NCI-H524 treated with DMSO at 0.1 percent for 48 hours (cell line): ENCODE data around the gene WDTC1.
"Not testable (repeated sequence)": the region's sequence is repeated elsewhere in the genome, so short reads cannot be mapped to it uniquely, and the experiment has no call there.

Experiments
- DNase-seq: peaks from one replicate; lab custom pipeline; 2025; lab: John Stamatoyannopoulos, UW

The WDTC1 gene, protein sequence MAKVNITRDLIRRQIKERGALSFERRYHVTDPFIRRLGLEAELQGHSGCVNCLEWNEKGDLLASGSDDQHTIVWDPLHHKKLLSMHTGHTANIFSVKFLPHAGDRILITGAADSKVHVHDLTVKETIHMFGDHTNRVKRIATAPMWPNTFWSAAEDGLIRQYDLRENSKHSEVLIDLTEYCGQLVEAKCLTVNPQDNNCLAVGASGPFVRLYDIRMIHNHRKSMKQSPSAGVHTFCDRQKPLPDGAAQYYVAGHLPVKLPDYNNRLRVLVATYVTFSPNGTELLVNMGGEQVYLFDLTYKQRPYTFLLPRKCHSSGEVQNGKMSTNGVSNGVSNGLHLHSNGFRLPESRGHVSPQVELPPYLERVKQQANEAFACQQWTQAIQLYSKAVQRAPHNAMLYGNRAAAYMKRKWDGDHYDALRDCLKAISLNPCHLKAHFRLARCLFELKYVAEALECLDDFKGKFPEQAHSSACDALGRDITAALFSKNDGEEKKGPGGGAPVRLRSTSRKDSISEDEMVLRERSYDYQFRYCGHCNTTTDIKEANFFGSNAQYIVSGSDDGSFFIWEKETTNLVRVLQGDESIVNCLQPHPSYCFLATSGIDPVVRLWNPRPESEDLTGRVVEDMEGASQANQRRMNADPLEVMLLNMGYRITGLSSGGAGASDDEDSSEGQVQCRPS

DNA sequence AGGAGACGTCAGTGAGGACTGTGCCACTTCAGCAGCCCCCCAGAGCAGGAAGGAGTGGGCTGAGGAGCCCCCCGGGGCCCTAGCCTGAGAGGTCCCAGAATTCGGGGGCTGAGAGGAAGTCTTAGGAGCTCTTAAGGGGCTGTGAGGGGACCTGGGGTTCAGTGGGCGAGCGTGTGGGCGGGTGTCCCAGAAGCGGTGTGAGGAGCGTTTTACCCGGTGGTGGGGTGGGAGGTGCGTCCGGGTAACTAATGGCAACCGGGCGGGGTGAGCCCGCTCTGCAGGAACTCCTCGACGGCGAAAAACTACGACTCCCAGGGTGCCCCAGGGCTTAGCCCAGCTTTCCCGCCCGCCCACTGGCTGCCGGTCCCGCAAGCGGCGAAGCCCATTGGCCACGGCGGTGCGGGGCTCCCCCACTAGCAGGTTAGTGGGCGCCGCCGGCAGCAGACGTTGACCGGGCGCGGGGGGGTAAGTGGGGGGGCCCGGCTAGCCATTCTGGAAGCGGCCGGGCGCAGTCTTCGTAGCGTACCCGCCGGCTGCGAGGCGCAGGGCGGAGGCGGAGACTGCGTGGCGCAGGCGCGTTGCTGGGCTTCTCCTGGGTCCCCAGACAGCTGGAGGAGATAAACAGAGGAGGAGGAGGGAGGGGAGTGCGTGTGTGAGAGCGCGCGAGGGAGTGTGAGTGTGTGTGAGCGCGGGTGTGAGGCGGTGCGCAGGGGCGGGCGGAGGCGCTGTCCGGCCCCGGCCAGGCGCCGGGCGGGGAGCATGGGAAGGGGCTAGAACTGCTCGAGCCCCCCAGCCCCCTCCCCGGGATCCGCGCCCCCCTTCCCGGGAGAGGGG lies at the start of gene WDTC1:
Gene WDTC1, plus strand, starts transcription at position 584 of the 834 bp plus-strand sequence. CDS start 26,423 bp downstream, outside the sequence.
- DNase-seq: peak; percentile 86

DNA sequence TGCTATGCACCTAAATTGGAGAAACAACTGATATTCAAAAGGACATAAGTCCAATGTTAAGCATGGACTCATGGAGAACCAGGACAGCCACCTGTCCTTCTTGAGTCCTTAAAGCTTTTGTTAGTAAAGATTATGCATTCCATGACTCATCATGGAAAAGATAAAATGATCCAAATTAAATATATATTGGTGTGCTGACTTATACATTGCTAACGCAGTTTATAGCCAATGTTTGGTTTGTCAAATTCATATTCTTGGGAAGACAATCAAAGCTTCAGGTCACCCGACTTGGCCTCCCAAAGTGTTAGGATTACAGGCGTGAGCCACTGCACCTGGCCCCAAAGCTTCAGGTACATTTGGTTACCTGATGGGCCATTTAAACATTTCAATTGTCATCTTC lies 49.8 kb upstream of the WDTC1 start:
- DNase-seq: not testable (repeated sequence)

DNA sequence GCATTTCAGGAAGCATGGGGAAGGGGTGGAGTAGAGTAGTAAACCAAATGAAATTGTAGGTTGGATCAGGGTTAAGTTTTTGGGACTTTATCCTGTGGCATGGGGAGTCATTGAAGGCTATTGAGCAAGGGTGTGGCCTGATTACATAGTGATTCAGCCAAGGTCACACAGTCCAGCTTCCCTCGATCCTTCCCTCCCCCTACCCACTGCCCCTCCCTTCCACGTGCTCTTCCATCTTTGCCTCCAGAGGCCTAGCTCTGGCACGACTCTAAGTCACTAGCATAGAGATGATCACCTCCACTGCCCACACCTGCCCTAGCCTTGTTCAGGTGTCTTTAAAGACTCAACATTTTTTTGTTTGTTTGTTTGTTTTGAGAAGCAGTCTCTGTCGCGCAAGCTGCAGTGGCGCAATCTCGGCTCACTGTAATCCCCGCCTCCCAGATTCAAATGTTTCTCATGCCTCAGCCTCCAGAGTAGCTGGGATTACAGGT lies 42.3 kb upstream of the WDTC1 start:
- no peak for DNase-seq

DNA sequence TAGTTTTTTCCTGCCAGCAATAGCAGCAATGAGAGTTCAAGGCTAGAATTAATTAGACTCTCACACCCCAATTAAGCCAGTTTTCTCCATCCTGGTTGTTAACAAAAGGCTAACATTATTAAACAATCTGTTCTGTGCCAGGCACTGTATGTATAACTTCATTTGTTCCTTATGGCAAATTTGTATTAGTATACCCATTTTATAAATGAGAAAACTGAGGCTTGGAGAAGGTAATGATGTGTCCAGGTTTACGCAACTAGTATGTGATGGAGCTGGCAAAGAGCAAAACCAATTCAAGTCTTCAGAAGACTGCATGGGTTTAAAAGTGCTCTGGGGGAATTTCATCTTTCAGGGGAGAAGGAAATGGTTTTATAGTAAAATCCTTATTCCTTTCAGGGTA lies 41.2 kb upstream of the WDTC1 start:
- DNase-seq: no peak

DNA sequence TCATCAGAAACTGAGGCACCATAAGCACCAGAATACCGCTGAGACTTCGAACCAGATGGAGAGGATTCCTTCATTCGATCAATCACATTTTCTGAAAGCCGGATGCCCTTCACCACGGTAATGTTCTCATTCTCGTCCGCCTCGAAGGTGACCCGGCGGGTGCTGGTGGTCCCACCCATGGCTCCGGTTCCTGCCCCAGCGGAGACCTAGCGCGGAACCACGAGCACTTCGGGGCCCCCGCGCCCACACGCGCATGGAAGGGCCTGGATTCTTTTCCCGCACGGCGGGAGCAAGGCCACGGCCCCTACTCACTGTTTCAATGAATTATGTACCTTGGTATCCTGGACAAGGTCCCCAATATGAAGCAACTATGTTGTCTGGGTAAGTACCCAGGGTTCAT lies 33.1 kb upstream of the WDTC1 start:
- no peak for DNase-seq

DNA sequence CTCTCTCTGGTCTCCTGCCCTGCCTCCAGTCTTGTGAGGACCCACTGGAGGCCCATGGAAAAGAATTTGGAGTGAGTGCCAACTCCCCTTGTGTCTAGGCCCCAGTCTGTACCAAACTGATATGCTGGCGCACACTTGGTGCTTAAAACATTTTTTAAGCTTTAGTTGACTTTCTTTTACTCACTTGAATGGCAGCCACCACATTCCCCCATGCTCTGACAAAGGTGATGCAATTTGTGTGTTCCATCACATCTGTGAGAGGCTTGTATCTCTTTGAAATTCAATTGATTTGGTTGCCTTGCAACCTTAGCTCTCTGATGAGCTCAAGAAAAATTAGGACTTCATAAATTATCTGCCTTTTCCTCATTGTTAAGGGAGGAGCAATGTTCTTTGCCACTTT lies 30.5 kb upstream of the WDTC1 start:
- no peak for DNase-seq

DNA sequence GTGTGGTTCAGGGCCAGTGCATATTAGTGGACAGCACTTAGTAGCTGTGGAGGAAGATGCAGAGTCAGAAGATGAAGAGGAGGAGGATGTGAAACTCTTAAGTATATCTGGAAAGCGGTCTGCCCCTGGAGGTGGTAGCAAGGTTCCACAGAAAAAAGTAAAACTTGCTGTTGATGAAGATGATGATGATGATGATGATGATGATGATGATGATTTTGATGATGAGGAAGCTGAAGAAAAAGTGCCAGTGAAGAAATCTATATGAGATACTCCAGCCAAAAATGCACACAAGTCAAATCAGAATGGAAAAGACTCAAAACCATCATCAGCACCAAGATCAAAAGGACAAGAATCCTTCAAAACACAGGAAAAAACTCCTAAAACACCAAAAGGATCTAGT lies 27.2 kb upstream of the WDTC1 start:
- DNase-seq: not testable (repeated sequence)

DNA sequence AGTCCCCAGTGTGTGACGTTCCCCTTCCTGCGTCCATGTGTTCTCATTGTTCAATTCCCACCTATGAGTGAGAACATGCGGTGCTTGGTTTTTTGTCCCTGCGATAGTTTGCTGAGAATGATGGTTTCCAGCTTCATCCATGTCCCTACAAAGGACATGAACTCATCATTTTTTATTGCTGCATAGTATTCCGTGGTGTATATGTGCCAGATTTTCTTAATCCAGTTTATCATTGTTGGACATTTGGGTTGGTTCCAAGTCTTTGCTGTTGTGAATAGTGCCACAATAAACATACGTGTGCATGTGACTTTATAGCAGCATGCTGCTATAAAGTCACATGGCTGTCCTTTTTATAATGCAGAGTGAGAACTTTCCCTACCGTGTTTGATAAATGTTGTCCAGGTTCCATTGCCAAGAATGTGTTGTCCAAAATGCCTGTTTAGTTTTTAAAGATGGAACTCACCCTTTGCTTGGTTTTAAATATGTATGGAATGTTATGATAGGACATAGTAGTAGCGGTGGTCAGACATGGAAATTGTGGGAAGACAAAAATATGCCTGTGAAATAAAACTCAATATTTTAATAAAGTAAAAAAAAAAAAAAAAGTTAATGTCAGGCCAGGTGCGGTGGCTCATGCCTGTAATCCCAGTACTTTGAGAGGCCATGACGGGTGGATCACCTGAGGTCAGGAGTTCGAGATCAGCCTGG lies 26.1 kb upstream of the WDTC1 start:
- DNase-seq: not testable (repeated sequence)

DNA sequence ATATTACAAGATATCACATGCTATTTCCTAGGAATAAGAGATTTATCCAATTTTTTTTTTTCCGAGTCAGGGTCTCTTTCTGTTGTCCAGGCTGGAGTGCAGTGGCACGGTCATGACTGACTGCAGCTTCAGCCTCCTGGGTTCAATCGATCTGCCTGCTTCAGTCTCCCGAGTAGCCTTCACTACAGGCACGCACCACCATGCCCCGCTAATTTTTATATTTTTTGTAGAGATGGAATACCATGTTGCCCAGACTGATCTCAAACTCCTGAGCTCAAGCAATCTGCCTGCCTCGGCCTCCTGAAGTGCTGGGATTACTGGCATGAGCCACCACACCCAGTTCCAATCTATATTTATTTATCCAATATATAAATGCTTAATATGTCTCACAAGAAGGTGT lies 18.0 kb upstream of the WDTC1 start:
- no peak for DNase-seq

DNA sequence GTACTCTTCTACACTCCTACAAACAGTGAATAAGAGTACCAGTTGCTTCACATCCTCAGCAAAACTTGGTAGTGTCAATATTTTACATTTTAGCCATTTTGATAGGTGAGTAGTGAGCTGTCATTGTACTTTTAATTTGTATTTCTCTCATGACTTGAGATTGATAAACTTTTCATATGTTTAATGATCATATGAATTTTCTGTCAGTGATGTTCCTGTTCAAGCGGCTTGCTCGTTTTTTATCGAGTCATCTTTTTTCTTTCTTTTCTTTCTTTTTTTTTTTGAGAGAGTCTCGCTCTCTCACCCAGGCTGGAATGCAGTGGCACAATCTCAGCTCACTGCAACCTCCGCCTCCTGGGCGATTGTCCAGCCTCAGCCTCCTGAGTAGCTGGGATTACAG lies 17.0 kb upstream of the WDTC1 start:
- DNase-seq: no peak

DNA sequence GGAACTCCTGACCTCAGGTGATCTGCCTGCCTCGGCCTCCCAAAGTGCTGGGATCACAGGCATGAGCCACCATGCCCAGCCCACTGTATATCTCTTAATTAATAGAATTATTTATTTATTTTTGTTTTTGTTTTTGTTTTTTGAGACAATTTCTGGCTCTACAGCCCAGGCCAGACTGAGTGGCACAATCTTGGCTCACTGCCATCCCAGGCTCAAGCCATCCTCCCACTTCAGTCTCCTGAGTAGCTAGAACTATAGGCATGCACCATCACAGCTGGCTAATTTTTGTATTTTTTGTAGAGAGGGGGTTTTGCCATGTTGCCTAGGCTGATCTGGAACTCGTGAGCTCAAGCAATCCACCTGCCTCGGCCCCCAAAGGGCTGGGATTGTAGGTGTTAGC lies 15.7 kb upstream of the WDTC1 start:
- no peak for DNase-seq

DNA sequence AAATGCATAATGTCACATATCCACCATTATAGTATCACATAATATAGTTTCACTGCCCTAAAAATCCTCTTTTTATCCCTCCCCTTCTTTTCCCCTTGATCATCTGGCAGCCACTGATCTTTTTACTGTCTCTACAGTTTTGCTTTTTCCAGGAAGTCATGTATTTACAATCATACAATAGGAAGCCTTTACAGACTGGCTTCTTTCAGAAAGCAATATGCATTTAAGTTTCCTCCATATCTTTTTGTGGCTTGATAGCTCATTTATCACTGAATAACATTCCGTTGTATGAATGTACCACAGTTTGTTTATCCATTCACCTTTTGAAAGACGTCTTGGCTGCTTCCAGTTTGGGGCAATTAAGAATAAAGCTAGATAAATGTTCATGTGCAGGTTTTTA lies 14.3 kb upstream of the WDTC1 start:
- no peak for DNase-seq

DNA sequence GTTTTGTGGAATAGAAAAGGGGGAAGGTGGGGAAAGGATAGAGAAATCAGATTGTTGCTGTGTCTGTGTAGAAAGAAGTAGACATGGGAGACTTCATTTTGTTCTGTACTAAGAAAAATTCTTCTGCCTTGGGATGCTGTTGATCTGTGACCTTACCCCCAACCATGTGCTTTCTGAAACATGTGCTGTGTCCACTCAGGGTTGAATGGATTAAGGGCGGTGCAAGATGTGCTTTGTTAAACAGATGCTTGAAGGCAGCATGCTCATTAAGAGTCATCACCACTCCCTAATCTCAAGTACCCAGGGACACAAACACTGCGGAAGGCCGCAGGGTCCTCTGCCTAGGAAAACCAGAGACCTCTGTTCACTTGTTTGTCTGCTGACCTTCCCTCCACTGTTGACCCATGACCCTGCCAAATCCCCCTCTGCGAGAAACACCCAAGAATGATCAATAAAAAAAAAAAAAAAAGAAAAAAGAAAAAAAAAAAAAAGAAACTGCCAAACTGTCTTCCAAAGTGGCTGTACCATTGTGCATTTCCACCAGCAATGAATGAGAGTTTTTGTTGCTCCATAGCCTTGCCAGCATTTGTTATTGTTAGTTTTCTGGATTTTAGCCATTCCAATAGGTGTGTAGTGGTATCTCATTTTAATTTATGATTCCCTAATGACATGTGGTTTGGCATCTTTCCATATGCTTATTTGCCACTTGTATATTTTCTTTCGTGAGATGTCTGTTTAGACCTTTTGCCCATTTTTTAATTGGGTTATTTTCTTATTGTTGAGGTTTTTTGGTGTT lies 13.5 kb upstream of the WDTC1 start:
- not testable (repeated sequence) for DNase-seq

DNA sequence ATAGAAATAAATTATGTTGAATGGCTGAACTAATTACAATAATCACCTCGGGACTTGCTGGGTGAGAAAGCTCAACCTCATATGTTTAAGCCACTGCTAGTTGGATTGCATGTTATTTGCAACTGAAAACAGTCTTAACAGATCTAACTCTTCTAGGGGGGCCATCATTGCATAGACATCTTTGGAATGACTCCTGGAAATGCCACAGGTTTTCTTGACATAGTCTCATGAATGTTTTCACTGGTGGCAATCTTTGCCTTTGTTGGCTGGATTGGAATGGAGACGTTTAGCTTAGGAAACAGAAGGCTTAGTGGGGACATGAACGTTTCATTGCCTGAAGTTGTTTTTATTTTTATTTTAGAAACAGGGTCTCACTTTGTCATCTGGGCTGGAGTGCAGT lies 8.8 kb upstream of the WDTC1 start:
- DNase-seq: no peak

DNA sequence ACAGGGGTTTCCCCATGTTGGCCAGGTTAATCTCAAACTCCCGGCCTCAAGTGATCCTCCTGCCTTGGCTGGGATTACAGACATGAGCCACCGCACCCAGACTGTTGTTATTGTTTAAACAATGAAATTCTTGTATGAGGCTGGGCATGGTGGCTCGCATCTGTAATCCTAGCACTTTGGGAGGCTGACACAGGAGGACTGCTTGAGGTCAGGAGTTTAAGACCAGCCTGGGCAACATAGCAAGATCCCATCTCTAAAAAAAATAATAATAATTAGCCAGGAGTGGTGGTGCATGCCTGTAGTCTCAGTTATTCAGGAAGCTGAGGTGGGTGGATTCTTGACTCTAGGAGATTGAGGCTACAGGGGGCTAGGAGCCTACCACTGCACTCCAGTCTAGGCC lies 6.7 kb upstream of the WDTC1 start:
- no peak for DNase-seq

DNA sequence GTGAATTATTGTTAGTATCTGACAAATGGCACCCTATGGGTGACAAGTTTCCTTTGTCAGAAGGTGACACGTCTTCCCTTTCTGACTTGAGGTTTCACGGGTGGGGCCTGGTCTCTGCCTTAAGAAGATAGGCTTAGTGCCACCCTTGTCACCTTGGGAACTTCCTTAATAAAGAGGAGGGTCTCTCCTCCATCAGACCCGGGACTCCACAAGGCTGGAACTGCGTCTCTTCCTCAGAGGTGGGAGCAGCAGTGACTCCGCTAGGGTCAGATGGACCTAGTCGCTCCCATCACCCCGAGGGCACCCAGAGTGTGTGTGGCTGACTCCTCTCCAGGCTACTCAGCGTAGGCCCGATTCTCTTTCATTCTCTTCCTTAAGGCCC lies 774 bp upstream of the WDTC1 start:
- DNase-seq: no peak

DNA sequence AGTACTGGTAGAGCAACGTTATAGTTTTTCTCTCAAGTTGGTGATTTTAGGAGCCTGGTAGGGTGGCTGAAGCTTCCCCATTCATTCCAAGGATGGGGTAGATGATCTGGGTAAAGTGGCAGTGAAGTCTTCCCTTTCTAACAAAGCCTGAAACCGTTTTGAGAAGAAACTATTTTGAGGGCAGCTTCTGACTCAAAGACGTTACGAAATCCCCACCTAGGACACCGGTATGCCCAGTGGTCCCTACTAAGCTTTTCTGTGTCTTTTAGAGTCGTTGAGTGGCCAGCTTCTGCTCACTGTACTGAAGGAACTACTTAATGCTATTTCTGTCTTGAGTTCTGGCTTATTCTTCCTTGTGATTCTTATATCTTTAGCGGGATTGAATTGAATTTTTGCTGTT lies 1.4 kb downstream of the WDTC1 start:
- no peak for DNase-seq

DNA sequence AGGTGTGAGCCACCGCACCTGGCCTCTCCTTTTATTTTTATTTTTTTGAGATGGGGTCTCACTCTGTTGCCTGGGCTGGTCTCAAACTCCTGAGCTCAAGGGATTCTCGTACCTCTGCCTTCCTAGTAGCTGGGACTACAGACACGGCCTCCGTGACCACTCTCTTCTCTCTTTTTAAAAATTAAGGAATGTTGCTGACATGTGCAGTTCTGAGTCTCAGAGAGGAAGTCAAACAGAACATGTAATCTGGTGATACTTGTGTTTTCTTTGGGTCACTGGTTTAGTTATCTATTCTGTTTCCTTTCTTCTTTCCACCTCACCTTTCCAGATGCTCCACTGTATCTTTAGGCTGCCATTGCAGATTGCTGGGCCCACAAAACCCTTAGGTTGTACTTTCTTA lies 2.7 kb downstream of the WDTC1 start:
- no peak for DNase-seq

DNA sequence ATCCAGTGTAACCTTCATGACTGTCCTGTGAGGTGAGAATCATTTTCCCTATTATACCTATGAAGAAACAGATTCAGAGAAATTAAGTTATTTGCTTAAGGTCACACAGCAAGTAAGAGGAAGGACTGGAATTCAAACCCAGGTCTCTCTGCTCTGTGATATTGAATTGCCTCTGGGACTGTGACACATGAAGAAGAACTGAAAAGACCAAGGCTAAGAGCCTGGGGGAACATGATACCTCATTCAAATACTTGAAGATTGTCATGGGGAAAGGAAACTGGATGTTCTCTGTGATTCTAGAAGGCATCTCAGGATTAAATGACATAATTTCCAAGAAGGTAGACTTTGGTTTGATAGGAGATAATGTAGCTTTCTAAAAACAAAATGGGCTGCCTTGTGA lies 3.6 kb downstream of the WDTC1 start:
- no peak for DNase-seq

DNA sequence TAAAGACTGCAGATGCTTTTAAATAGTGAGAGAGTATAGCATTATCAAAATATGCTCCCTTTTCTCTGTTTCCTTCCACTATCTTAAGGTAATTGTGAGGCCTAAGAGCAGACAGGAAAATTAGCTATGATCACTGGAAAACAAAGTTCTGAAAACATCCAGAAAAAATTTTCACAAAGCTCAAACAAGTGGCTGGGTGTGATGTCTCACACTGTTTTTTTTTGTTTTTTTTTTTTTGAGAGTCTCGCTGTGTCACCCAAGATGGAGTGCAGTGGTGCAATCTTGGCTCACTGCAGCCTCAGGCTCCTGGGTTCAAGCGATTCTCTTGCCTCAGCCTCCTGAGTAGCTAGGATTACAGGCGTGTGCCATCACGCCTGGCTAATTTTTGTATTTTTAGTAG lies 7.2 kb downstream of the WDTC1 start:
- DNase-seq: no peak

DNA sequence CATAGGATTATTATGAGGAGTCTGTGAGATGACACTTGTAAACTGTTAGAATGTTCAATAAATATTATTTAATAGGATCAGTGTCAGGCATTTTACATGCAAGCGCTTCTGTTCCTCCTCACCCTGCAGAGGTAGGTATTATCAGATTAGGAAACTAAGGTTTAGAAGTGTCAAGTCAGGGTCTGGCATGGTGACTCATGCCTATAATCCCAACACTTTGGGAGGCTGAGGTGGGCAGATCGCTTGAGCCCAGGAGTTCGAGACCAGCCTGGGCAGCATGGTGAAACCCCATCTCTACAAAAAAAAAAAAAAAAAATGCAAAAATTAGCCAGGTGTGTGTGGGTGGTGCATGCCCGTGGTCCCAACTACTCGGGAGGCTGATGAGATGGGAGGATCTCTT lies 9.2 kb downstream of the WDTC1 start:
- peak; percentile 32 for DNase-seq
